ENCODE measurements around the gene EIF4G3.
"Not testable (repeated sequence)": the region's sequence is repeated elsewhere in the genome, so short reads cannot be mapped to it uniquely, and the experiment has no call there.

The EIF4G3 gene

DNA sequence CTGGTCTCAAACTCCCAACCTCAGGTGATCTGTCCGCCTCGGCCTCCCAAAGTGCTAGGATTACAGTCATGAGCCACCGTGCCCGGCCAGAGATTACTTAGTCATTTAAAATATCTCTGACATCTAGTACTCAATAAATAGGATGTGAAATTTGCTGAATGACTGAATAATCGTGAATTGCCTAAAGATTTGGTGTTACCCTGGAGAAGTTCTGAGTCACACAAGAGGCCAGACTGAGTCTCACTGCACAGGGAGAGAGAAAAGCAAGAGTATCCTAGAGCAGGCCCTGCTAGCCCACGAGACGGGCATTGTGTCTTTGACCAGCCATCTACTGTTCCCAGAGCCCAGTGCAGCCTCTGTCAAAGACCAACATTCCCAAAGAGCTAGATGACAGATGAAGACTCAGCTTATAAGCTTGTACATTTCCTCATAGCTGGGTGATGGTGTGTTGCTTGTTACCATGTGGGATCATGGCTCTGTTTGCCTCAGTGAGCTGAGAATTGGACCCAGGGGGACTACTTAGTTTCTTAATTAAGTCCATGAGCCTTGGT lies 5.6 kb upstream of the EIF4G3 start:
- no peak for DNase-seq

DNA sequence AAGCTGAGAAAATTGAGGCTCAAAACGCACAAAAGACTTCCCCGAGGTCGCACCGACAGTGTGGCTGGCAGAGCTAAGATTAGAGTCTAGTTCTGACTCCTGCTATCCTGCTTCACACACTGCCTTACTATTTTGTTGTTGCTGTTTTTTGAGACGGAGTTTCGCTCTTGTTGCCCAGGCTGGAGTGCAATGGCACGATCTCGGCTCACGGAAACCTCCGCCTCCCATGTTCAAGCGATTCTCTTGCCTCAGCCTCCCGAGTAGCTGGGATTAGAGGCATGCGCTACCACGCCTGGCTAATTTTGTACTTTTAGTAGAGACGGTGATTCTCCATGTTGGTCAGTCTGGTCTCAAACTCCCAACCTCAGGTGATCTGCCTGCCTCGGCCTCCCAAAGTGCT lies 1.6 kb upstream of the EIF4G3 start:
- not testable (repeated sequence) for DNase-seq

DNA sequence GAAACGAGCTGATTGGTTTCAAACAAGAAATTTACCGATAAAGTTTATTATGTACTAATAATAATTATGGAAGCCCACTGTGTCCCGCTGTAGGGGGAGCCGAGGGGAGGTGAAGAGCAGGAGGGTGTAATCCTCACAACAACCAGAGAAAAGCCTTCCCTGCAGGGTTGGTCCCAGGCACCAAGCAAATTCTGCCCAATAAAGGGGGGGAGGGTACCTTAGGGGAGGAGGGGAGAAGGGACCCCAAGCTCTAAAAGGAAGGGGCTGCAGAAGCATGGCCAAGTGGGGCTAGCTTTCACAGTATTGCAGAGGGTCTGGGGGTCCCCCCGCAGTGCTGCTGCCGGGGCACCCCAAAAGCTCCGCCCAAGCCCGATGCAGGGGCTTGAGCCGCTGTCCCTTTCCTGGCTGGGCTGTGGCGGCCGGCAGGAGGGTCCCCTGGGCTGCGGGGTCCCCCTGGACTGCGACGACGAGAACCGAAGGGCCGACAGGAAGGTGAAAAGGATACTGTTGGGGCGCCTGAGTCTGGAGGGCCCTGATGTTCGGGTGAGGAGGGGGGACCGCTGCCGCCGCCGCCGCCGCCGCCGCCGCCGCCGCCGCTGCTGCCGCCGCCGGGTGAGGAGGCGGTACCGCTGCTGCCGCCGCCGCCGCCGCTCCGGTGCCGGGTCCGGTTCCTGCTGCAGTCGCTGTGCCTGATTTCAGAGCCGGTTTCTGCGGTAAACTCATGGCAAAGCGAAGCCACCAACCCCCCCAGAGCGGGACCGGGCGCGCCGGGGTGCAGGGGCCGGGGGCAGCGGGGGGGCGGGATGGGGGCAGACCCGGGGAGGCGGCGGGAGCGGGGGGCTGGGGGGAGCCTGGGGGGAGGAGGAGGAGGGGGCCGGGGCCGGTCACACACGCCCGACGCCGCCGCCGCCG lies 771 bp downstream of the EIF4G3 start:
- DNase-seq = peak in 2 of 4 experiments; percentile 25 to 51

DNA sequence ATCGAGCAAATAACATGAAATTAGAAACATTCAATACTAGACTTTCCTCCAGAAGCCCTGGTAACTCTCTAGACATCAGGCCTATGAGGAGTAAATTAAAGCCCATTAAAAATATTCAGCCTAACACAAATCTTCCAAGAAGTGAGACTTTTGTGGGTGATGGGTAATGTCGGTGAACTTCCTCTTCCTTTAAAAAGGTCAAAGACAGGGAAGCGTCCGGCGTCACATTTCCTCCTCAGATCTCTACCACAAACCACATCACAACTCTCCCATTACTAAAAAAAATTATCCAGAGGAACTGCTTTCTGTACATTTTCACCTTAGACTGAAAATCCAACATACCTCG lies 1.4 kb downstream of the EIF4G3 start:
- no peak for DNase-seq

DNA sequence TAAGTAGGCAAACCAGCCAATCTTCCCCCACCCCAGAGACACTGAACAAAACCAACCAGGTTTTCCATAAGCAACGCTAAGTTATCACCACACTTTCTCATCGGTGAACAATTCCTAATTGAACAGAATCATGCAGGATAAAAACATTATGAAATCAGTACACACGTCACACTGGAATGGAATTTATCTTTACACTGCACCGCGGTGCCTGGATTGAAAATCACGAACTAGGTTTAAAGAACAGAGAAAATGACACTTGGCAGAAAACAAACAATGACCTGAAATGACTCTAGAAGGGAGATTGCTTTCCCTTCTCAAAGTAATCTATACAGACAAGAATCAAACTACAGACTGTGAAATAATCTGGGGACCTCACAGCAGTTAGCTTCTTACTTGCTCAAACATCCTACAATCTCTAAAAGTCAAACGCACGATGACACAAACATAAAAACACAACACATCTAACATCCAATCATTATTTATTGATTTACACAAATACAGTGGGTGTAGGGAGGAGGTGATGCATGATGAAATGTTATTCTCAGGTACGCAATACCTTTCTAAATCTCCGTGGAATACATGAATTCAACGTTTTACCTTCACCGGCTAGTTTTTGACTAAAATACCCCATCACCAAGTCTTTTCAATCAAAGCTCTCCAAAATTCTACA lies 1.9 kb downstream of the EIF4G3 start:
- no peak for DNase-seq

DNA sequence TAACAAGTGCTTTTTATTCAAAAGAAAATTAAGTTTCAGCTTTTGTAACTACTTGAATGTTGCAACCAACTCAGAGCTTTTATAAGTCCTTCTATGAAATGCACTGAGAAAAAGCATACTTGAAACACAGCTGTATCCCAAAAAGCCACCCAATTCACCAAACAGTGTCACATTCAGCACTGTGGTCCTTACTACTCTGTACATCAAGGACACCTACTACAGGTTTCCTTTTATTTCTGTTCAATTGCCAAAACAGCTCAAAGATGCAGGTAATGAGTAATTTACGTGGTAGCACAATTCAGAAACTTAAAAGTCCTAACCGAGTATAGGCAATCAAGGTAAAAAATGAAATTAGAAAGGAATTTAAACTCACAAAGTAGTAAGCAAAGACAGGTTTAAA lies 2.5 kb downstream of the EIF4G3 start:
- DNase-seq = no peak

DNA sequence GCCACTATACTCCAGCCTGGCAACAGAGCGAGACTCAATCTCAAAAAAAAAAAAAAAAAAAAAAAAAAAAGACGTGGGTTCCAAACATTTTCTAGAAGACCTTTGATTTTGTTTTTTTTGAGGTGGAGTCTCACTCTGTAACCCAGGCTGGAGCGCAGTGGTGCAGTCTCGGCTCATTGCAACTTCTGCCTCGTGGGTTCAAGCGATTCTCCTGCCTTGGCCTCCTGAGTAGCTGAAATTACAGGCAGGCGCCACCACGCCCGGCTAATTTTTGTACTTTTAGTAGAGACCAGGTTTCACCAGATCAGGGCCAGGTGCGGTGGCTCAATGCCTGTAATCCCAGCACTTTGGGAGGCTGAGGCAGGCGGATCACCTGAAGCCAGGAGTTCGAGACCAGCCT lies 3.6 kb downstream of the EIF4G3 start:
- DNase-seq = not testable (repeated sequence)

DNA sequence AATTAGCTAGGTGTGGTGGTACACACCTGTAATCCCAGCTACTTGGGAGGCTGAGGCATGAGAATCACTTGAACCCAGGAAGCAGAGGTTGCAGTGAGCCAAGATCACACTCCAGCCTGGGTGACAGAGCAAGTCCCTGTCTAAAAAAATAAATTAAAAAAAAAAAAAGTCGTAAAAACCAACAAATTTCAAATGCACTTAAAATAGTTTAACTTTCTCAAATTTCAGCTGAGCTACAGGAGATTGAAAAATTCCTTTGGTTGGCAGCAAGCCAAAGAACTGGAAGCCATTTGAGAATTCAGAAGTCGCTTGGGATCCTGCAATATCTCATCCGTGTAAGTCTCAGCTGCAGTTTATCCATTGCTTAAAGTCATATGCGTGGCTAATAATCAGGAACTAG lies 5.9 kb downstream of the EIF4G3 start:
- DNase-seq = not testable (repeated sequence)

DNA sequence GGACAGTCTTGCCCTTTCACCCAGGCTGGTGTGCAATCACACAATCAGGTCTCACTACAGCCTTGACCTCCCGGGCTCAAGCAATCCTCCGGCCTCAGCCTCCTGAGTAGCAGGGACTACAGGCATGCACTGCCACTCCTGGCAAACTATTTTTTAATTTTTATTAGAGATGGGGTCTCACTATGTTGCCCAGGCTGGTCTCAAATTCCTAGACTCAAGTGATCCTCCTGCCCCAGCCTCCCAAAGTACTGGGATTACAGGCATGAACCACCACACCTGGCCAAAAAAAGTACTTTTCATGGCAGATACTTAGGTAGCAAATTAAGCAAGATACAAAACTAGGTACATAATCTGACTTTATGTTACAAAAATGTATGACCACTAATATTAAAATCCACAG lies 8.3 kb downstream of the EIF4G3 start:
- DNase-seq = no peak

DNA sequence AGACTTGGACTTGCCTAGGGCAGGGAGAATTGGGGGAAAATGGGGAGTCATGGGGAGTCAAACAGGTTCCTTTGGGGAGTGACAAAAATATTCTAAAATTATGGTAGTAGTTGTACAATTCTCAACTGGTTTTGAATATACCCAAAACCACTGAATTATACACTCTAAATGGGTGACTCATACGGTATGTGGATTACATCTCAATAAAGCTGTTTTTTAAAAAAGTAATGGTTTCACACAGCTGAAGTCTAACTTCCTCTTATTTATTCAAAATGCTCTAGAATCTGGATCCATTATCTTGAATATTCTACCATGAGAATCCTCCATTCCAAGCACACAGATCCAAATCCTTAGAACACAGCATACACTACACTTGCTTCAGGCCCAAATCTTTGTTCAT lies 11.1 kb downstream of the EIF4G3 start:
- DNase-seq = no peak

DNA sequence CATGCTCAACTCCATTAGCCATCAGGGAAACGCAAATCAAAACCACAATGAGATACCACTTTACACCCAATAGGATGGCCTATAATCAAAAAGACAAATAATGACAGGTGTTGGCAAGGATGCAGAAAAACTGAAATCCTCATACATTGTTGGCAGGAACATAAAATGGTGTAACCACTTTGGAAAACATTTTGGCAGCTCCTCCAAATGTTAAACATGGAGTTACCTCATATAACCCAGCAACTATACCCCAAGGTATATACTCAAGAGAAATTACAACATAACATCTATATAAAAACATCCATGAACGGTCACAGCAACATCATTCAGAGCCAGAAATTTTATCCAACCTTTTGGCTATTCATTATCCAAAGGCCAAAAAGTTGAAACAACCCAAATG lies 11.6 kb downstream of the EIF4G3 start:
- no peak for DNase-seq

DNA sequence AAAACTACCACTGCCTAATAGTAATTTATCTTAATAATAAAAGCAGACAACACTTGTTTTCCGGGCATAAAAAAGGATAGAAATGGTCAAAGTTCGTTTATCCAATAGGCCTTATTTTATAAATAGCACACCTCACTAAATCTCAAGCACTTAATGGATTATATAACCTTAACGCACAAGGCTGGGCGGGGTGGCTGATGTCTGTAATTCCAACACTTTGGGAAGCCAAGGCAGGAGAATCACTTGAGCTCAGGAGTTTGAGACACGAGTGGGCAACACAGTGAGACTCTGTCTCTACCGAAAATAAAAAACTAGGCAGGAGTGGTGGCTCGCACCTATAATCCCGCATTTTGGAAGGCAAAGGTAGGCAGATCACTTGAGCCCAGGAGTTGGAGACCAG lies 12.4 kb downstream of the EIF4G3 start:
- no peak for DNase-seq

DNA sequence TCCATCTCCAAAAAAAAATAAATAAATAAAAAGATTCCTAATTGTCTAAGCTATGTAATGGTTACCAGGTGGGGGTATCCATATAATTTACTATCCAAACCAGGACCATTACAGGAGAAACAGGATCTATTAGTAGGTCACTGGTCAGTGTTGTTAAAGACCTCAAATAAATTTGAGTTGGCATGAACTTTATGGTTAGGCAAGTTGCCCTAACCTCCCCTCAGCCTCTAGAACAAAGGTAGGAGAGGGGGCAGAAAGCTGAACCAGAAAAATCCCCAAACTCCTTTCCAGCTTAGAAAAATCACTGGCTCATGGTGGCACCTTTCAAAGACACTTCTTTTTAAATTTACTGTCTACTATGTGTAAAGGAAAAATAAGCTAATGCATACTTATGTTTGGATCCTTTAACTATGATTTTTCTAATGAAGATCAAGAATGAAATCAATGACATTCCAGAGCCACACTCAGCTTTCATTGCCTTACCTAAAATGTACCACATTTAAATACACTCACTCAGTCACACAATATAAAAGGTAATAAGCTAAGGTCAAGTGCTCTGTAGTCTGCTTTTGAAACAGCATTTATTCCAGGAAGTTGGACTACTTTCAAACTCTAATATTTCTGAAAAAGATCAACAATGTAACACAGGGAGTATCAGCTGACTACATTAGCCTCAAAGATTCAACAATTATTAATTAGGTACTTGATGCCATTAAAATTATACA lies 13.8 kb downstream of the EIF4G3 start:
- no peak for DNase-seq

DNA sequence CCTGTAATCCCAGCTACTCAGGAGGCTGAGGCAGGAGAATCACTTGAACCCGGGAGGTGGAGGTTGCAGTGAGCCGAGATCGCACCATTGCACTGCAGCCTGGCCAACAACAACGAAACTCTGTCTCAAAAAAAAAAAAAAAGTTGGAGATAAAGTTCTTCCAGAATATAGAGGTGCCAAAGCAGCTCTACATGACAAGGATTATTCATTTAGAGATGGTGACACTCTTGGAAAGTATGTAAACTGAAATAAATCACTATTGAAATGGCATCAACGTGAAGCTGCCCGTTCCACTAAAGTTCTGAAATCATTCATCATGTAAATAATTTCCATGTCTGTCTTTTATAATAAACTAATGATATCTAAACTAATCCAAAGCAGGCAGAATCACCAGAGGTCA lies 14.9 kb downstream of the EIF4G3 start:
- no peak for DNase-seq

DNA sequence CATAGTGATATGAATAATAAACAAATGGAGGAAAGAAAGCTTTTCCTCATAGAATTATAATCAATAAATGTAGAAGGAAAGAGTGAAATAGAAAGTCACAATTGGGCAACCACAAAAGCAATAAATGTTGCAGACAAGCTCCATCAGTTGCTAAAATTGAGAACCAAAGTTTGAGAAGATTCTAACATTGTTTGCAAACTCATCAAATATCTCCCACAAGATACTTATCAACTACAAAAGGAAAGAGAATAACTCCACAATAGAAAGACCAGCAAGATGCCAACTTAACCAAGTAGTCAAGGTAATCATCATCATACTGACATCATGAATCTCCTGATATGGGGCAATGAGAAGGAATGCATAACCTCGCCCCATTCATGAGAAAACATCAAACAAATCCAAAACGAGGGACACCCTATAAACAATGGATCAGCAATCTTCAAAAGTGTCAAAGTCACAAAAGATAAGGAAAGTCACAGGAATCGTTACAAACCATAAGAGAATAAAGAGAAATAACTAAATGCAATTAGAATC lies 16.4 kb downstream of the EIF4G3 start:
- no peak for DNase-seq

DNA sequence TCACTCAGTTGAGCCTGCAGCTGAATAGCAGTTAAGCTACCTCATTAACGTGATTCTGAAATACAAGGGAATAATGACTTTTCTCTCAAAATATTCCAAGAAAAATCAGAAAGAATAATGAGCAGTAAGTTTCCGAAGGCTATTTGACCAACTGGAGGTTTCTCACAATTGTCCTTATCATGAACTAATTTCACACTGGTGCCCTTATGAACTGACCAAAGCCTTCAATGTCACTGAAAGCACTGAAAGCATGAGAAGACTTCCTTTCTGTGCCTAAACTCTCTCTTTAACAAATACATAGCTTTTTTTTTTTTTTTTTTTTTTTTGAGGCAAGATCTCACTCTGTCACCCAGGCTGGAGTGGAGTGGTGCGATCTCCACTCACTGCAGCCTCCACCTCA lies 18.8 kb downstream of the EIF4G3 start:
- no peak for DNase-seq

DNA sequence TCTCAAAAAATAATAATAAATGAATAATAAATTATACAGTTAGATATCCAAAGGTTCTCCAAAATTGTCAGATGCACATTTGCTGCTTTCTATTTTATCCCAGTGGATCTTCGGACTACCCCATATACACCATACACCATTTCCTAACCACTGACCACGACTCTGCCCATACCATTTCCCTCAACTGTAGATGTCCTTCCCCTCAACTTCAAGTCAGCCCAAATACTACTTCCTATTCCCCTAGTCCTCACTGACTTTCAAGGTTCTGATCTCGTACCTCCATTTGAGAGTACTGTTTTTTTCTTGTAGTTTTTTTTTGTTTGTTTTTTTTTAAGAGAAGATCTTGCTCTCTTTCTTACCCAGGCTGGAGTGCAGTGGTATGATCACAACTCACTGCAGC lies 19.6 kb downstream of the EIF4G3 start:
- DNase-seq = no peak

DNA sequence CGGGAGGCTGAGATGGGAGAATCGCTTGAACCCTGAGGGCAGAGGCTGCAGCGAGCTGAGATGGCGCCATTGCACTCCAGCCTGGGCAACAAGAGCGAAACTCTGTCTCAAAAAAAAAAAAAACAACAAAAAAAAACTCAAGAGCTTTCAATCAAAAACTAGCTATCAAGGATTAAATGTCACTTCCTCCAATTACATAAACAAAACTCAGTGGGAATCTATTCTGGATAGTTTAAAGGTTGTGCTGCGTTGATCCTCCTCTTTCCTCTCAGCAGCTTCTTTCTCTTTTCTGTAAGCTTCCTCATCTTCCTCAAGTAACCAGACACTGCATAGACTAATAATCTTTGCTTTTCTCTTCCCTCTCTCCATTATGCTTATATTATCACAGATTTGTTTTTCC lies 20.7 kb downstream of the EIF4G3 start:
- DNase-seq = no peak

DNA sequence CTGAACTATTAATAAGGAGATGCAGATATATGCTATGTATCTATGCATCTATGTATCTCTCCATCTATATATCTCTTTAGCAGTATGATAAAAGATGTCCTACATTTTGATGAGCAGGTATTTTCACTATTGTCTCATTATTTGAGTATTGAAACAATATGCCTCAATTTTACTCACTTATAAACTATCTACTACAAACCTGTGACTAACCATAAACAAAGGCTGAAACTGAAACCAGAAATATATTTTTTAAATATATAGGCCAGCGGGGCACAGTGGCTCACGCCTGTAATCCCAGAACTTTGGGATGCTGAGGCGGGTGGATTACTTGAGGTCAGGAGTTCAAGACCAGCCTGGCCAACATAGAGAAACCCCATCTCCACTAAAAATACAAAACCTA lies 22.0 kb downstream of the EIF4G3 start:
- DNase-seq = no peak

DNA sequence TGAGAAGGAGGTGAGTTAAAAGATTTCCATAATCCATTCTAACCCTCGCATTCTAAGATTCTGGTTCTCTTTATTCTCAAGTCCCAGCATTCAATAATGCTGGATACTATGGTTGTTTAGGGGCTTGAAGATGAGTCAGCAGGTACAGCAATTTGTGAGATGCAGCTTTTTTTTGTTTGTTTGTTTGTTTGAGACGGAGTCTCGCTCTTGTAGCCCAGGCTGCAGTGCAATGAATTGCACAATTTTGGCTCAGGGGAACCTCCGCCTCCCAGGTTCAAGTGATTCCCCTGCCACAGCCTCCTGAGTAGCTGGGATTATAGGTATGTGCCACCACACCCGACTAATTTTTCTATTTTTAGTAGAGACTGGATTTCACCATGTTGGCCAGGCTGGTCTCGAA lies 23.3 kb downstream of the EIF4G3 start:
- no peak for DNase-seq

DNA sequence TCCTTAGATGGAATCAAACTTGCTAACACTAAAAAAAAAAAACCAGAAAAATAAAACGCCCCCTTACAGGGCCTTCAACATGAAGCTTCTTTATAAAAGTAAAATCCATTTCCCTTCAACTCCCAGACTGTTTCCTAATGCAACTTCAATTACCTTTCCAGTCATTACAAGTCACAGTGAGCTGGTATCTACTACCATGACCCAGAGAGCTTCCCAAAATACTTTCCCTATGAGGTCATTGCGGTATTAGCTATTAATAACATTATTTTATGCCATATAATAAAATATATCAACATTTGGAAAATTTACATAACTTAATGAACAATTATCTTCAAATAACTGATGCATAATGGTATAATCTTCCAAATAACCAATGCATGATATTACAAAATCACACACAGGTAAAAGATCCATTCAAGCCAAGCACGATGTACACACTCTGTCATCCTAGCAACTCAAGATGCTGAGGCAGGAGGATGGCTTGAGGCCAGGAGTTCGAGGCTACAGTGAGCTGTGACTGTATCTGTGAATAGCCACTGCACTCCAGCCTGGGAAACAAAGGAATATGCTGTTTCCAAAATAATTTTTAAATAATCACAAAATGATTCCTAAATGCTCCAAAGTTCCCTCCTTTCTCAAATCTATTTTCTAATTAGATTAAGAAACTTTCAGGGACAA lies 24.1 kb downstream of the EIF4G3 start:
- DNase-seq = no peak

DNA sequence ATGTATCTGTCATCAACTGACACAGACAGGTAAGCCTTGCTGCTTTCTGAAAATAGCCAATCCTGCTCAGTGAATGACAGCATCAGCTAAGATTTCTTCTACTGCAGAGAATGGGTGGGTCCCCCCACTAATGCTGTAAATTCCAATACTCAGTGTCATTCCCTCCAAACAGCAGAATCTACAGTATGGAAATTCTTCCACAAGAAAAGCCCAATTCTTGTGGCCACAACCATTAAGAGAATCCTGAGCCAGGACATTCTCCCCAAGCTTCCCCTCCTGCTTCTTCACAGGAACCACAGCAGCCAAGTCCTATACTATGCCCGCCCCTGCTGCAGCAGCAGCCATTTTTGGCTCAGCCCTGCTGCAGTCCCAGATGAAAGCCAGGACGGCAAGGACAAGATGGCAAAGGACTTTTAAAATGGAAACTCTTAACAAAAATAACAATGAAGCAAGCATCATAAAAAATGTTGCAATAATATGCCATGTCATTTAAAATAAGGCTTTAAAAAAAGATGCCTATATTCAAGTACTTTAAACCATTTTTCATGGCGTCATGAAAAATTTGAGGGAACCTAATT lies 26.8 kb downstream of the EIF4G3 start:
- DNase-seq = no peak

All from activated naive CD4-positive, alpha-beta T cell (primary cell).